HG03108 (cell line): Measurements from ENCODE around the gene TPRA1.

Experiments used
- ATAC-seq: cut with Tn5 transposase; IDR thresholded peaks from one replicate; pipeline ENCODE4 v1.9.1; 2021; ENCODE audit warnings: moderate library complexity; ENCODE audit not compliant: unreplicated experiment

Gene TPRA1

DNA sequence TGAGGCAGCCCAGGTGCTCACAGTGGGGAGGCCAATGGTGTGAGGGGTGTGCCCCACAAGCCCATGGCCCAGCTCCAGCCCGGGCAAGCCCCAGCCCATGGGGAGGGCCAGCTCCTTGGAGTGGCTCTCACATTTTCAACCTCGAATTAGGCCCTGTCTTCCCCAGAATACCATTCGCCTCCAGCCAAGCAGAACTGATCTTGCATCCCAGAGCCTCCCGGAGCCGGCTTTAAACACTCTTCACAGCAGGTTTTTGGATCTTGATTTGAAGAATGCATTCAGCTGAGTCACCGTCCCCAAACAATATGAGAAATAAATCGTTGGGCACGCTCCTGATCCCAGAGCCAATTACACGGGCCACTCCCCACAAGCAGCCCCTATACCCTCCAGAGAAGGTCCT lies 23.7 kb downstream of the TPRA1 start:
- no peak for ATAC-seq

DNA sequence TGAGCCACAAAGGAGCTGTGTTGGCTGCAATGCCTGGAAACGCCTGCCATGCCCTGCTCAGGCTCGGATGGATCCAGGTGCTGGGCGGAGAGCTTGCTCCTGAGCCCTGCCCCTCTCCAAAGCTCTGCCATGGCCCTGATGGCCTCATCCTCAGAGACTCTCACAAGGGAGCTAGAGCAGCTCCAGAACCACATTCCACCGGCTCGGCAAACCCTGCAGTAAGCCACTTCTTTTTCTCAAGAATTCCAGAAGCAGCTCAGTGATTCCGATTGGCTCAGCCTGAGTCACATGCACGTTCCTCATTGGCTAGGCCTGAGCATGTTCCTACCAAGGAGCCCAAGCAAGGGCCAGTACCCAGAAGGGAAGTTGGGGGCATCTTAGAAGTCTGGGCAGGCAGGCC lies 24.8 kb downstream of the TPRA1 start:
- no peak for ATAC-seq

DNA sequence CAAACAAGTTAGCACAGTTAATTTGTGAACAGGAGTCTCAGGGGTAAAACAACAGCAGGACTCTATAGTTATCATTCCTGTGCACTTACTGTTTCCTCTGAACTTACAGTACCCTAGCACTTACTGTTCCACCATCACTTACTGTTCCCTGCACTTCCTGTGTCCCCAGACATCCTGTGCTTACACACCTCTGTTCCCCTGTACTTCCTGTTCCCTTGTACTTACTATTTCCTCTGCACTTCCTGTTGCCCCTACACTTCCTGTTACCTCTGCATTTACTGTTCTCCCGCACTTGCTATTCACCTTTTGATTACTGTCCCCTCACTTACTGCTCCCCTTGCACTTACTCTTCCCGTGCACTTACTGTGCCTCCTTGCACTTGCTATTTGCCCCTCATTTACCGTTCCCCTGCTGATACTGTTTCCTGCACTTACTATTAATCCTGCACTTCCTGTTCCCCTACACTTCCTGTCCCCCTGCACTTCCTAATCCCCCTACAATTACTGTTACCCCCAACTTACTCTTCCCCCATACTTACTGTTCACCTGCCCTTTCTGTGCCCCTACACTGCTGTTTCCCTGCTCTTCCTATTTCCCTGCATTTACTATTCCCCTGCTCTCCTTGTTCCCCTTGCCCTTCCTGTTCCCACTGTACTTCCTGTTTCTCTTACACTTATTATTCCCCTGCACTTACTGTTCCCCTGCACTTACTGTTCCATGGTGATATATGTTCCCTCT lies 30.3 kb downstream of the TPRA1 start:
- ATAC-seq, result no peak

DNA sequence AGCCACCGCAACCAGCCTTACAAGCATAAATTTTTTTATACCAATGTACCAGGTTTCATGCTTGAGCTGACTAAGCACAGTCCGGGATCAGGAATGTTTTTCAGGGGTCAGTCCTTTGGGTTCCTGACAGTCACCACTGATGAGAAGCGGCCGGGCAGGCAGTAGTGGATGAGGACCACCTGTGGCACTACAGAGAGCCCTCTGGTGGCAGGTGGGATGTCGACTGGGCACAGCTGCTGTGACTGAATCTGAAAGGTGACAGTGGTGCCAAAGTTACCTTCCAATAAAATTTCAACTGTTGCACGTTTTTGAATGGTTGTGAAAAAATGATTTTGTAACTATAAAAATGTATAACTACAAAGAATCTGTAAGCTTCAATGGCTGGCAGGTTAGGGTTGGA lies 34.0 kb downstream of the TPRA1 start:
- no peak for ATAC-seq

GRCh38 chr3:127555108-127555507 lies 35.4 kb downstream of the TPRA1 start:
- ATAC-seq, result no peak

- no peak for ATAC-seq
These were observed 38.5 kb downstream of the TPRA1 start for GRCh38 chr3:127552038-127552437.

DNA sequence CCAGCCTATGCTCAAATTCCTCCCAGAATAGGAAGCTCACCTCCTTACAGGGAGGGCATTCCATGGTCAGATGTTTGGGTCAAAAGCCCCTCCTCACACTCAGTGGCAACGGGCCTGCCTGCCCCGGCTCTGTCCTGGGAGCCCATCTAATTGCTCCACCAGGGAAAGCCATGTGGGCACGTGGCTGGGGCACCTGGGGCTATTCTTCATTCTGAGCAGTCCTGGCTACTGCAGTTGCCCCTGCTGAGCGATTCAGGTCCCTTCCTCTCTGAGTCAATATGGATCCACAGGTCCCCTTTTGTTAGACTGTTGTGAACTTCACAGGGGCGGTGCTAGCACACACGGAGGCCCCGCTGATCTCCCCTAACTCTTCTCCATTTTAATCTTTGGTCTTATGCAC lies 39.4 kb downstream of the TPRA1 start:
- ATAC-seq, result no peak

DNA sequence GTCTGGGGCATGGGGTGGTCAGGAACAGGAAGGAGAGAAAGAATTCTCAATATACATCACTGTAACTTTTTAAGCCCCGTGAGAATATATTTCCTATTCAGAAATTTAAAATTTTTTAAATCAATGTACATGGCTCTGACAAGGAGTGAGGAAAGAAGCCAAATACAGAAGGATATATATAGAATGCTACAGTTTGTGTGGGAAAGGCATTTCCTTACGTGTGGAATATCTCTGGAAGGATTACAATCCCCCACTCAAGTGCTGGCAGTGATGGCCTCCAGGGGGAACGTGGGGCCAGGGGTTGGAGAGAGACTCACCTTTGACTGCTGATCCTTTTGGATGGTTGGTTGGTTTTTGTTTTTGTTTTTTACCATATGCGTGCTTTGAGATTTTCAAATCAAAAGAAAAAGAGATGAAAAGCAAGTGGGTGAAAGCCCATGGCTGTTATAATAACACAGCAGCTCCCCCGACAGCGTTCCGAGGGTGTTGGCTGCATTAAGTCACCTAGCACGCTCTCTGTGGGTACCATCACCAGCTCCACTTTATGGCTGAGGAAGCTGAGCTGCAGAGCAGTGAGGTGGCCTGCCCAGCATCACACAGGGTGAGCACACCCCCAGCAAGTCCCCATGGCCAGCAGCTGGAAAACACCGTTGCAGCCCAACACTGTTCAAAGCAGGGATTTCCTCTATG lies 39.9 kb downstream of the TPRA1 start:
- ATAC-seq, result no peak

- no peak for ATAC-seq
These were observed 40.6 kb downstream of the TPRA1 start for GRCh38 chr3:127549826-127550467.

GRCh38 chr3:127547761-127548605 lies 42.5 kb downstream of the TPRA1 start:
- peak; percentile 55 for ATAC-seq

- ATAC-seq, result no peak
These were observed 43.4 kb downstream of the TPRA1 start for GRCh38 chr3:127546970-127547733.

GRCh38 chr3:127546554-127546953 lies 44.0 kb downstream of the TPRA1 start:
- ATAC-seq, result no peak

DNA sequence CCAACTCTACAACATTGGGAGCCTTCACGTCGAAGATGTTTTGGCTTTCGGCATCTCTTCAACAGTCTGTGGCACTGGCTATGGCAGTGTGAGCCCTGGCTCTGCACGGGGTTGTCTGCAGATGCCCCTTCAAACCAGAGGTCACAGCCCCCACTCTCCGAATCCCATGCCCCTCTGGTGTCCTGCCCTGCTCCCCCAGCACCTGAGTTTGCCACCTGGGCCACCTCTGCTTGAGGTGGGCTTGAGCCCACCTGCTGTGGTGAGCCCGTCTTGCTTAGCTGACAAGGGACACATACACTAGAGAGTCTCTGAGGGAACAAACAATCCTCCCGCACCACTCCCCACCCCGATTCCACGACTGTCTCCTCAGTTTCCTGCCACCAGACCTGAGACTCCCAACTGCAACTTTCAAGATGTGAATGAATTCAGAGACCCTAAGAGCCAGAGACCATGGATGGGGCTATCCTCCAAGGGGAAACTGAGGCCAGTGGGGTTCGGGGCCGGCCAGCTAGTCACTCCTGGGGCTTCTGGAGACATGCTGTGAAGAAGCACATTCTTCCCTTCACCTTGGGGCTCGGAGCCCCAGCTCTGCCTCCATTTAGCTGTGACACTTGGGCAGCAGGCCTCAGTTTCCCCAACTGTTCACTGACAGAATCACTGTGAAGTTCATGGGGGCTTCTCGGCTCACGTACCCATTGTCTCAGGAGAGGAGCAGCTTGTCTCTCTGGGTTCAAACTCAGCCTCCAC lies 44.6 kb downstream of the TPRA1 start:
- no peak for ATAC-seq

GRCh38 chr3:127545216-127545615 lies 45.3 kb downstream of the TPRA1 start:
- ATAC-seq, result no peak

DNA sequence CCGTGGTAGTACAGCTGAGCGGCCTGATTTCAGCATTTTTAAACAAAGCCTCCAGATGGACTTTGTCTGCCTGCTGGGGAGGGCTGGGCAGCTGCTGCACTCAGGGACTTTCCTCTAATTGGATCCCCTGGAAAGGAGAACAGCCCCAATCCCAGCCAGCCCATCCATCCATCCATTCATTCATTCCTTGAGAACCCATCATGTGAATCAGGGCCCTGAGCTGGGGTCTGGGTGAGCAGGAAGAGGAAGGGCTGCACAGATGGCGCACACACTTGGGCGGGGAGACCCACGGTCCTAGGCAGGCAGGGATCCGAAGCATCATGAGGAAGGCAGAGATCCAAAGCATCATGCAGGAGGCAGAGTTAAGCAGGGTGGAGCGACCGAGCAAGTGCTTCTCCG lies 45.7 kb downstream of the TPRA1 start:
- ATAC-seq, result no peak

DNA sequence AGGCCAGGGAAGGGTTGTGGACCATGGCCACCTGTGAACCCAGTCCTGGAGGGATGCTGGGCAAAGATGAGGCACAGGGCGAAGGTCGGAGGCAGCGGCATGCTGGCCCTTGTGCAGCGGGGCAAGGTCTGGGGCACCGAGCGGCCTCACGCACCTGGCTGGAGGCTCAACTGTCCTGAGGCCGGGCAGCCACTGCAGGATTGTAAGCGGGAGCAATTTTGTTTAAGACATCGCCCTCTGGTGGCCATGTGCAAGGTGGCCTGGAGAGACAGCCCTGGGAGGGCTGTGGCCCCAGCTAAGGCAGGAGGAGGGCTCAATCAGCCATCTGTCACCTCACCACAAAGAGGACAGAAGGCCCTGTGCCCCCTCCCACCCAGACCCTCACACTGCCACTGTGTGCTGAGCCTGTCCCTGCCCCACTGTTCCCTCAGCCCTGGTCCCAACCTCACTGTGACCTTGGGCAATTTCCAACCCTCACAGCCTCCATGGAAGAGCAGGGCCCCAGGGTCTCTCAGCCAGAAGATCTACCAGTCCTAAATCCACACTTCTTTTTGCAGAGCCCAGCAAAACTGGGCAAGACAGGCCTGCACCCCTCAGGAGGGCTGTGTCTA lies 46.2 kb downstream of the TPRA1 start:
- no peak for ATAC-seq

DNA sequence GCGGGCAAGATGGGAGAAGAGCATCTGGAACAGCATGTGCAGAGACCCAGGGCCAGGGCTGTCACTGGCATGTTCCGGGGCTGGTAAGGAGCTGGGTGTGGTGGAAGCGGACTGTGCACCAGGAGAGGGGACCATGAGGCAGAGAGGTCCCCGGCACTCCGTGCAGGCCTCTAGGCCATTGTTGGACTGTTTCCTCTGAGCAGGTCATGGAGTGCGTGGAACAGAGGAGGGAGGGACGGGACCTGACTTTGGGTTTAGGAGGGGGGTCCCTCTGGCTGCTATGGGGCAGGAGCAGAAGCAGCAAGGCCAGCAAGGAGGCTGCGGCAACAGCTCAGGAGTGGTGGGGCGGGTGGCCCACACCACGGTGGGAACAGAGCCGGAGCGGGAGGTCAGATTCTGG lies 47.1 kb downstream of the TPRA1 start:
- ATAC-seq, result no peak

DNA sequence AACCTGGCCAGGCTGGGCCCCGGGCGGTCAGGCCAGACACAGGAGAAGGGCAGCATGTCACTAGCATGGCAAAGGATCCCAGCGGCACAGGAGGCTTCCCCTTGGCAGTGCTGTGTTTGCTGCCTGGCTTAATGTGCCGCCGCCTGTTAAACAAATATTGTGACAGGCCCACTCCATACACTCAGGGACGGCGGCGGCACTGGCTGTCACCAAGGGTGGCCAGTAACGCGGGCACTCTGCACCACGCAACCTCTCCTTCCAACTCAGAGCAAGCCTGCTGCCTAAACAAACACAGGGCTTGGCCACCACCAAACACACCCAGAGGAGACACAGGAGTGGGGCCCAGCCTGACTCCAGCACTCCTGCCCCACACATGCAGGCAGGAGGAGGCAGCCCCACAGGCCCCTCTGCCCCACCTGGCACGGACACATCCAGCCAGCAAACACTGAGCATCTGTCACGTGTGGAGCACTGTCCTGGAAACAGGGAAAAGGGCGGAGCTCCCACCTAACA lies 48.0 kb downstream of the TPRA1 start:
- ATAC-seq, result no peak

GRCh38 chr3:127541320-127541719 lies 49.2 kb downstream of the TPRA1 start:
- ATAC-seq, result no peak
